NOMO-1 (cell line): ENCODE measurements around the gene BLTP3B.

Source experiments
- DNase-seq, 2 experiments: peaks; one replicate each; lab custom pipeline; 2025; ENCODE audit not compliant: unreplicated experiment in 2 of 2; lab: John Stamatoyannopoulos, UW

Gene BLTP3B

DNA sequence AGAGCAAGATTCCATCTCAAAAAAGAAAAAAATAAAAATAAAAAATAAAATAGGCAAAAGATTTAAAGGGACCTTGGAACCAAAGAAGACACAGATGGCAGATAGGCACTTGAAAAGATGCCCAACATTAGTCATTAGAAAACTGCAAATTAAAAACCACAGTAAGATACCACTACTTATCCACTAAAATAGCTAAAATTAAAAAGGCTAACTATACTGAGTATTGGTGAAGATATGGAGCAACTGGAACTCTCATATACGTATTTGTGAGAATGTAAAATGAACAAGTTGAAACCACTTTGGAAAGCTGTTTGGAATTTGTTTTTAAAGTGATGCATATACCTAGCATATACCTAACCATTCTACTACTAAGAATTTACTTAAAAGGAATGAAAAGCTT, 22.3 kb downstream of the BLTP3B start:
- no peak for DNase-seq

DNA sequence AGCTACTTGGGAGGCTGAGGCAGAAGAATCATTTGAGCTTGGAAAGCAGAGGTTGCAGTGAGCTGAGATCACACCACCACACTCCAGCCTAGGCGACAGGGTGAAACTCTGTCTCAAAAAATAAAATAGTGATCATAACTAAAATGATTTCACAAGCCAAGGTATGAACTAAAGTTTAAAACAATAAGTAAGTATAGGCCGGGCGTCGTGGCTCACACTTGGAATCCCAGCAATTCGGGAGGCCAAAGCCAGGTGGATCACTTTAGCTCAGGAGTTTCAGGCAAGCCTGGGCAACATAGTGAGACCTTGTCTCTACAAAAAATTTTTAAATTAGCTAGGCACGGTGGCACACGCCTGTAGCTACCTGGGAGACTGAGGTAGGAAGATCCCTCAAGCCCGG, 27.4 kb downstream of the BLTP3B start:
- DNase-seq = no peak

DNA sequence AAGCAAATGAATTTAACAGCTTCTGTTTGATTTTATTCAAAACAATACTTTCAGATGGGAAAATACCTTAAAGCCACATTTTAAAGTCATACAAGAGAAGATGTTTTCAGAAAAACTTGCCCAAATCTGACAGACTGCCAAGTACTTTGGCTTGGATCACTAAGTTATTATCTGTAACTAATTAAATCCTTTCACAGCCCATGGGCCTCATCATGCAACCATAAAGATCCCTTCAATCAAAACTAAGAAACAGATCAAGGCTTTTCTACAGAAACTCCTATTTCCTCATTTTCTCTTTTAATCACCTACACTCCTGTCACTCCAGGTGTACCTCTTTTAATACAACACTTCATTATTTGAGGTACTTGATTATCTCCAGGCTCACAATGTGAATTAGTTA, 28.1 kb downstream of the BLTP3B start:
- DNase-seq = no peak

DNA sequence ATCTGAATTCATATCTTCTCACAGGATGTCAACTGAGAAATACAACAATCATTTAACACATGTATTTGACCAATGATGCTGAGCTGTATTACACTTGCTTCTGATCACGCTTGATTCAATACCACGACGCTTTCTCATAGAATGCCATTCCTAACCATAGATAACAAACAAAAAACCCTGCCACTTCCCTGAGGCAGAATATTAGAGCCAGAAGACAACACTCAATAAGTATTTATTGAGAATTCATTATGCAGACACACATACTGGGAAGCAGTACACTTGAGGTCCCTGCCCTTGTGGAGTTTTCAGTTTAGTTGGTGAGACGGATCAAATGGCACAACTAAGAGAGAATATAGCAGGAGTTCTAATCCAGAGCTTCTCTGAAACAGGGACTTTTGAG, 32.4 kb downstream of the BLTP3B start:
- no peak for DNase-seq

DNA sequence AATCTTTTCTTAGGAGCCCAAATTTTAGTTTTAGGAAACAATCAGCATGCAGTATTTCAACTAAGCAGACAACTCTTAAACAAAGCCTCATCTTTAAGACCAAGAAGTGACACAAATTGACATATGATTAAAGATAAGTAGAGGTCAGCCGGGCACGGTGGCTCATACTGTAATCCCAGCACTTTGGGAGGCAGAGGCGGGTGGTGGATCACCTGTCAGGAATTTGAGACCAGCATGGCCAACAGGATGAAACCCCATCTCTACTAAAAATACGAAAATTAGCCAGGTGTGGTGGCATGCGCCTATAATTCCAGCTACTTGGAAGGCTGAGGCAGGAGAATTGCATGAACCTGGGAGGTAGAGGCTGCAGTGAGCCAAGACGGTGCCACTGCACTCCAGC, 35.8 kb downstream of the BLTP3B start:
- DNase-seq = no peak

DNA sequence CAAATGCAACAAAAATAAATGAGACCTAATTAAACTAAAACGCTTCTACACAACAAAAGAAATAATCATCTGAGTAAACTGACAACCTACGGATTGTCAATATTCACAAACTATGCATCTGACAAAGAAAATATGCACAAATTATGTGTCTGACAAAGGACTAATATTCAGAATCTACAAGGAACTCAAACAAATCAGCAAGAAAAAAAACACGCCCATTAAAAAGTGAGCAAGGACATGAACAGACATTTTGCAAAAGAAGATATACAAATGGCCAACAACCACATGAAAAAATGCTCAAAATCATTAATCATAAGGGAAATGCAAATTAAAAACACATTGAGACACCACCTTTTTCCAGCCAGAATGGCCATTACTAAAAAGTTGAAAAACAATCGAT, 37.0 kb downstream of the BLTP3B start:
- DNase-seq = no peak

DNA sequence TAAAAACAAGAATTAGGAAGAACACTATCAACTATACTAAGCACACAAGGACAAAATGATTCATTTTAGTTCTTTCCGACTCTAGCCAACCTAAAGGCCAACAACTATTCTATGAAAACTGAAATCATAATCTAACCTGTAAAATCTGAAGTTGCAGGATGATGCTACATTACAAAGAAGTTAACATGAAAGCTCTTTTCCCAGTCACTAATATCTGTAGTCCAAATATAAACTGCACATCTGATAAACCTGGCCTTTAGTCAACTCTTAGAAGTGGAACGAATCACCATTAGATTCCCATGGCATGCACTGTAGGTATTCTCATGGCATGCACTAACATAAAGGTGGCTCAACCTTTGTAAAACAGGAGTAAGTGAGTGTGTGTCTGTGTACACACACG, 41.7 kb downstream of the BLTP3B start:
- DNase-seq = no peak
